Neural progenitor cell (in vitro differentiated cells): ENCODE data around the gene KCNIP1. TPM values are rescaled to one million over a fixed set of nuclear protein-coding genes. Genes with fewer than 3 reads are reported as not detected.

ENCODE experiments used
- DNase-seq: peaks from one replicate; pipeline ENCODE4 v3.0.0-alpha.2; 2016; ENCODE audit warnings: low spot score
- H2AFZ ChIP-seq: fragments of 200-600 bp; sonication (generic); replicated peaks from 2 replicates; pipeline ENCODE4 v1.6.1; 2016; ENCODE audit warnings: antibody characterized with exemption
- H3F3A ChIP-seq: fragments of 200-600 bp; sonication (generic); 2 replicates; pipeline ENCODE4 v1.6.1; 2016; ENCODE audit warnings: antibody characterized with exemption, low read depth
- H3K27ac ChIP-seq: fragments of 200-600 bp; sonication (generic); 2 replicates; pipeline ENCODE4 v1.5.1; 2016; ENCODE audit warnings: mild to moderate bottlenecking
- H3K27me3 ChIP-seq: fragments of 200-600 bp; sonication (generic); 2 replicates; pipeline ENCODE4 v1.6.1; 2016; ENCODE audit warnings: mild to moderate bottlenecking, moderate library complexity
- H3K36me3 ChIP-seq: fragments of 200-600 bp; sonication (generic); 2 replicates; pipeline ENCODE4 v1.5.1; 2016
- H3K4me1 ChIP-seq: fragments of 200-600 bp; sonication (generic); 2 replicates; pipeline ENCODE4 v1.6.1; 2016; ENCODE audit warnings: mixed run types
- H3K4me2 ChIP-seq: fragments of 200-600 bp; sonication (generic); 2 replicates; pipeline ENCODE4 v1.6.1; 2016
- H3K4me3 ChIP-seq: fragments of 200-600 bp; sonication (generic); 2 replicates; pipeline ENCODE4 v1.5.1; 2016
- H3K79me2 ChIP-seq: fragments of 200-600 bp; sonication (generic); 2 replicates; pipeline ENCODE4 v1.6.1; 2016; ENCODE audit warnings: low read depth
- H3K9ac ChIP-seq: fragments of 200-600 bp; sonication (generic); 2 replicates; pipeline ENCODE4 v1.6.1; 2016
- H3K9me3 ChIP-seq: fragments of 200-600 bp; sonication (generic); 2 replicates; pipeline ENCODE4 v1.5.1; 2016; ENCODE audit warnings: low read depth
- H4K20me1 ChIP-seq: fragments of 200-600 bp; sonication (generic); 2 replicates; pipeline ENCODE4 v1.6.1; 2016; ENCODE audit warnings: low read depth
- H3K27ac Mint-ChIP-seq: 3 replicates; pipeline ENCODE4 v1.8.0; 2021; ENCODE audit warnings: mixed read lengths
- H3K27me3 Mint-ChIP-seq: 2 replicates; pipeline ENCODE4 v1.8.0; 2022; ENCODE audit warnings: low read depth, mild to moderate bottlenecking, inconsistent platforms, moderate library complexity, mixed read lengths; ENCODE audit not compliant: insufficient read depth
- H3K36me3 Mint-ChIP-seq: 3 replicates; pipeline ENCODE4 v1.8.0; 2021; ENCODE audit warnings: mixed read lengths
- H3K4me1 Mint-ChIP-seq: 3 replicates; pipeline ENCODE4 v1.8.0; 2021; ENCODE audit warnings: mixed read lengths
- H3K4me3 Mint-ChIP-seq: 3 replicates; pipeline ENCODE4 v1.8.0; 2021; ENCODE audit warnings: mild to moderate bottlenecking, moderate library complexity, mixed read lengths
- H3K9me3 Mint-ChIP-seq: 3 replicates; pipeline ENCODE4 v1.8.0; 2020; ENCODE audit warnings: mixed read lengths
- EZH2 ChIP-seq: fragments of 200-600 bp; sonication (generic); IDR thresholded peaks from 2 replicates; pipeline ENCODE4 v1.6.1; 2017; ENCODE audit warnings: antibody characterized with exemption, mild to moderate bottlenecking, moderate library complexity
- EZH2phosphoT487 ChIP-seq: fragments of 200-600 bp; sonication (generic); IDR thresholded peaks from 2 replicates; pipeline ENCODE4 v1.6.1; 2017; ENCODE audit warnings: antibody characterized with exemption
- total RNA-seq: library from RNA; depleted of rRNA; stranded (reverse); fragments of >200 nt; gene quantifications from 2 replicates; pipeline ENCODE4 v1.2.3, GENCODE V29; 2015; ENCODE audit warnings: low replicate concordance
- TF ChIP-seq, protein P1 (sequence below): fragments of 200-600 bp; sonication (generic); IDR thresholded peaks from 2 replicates; pipeline ENCODE4 v1.5.1; 2017; ENCODE audit warnings: antibody characterized with exemption, mild to moderate bottlenecking

Gene KCNIP1
- total RNA-seq, 1 donor from 2014 or later = 2.8 TPM

DNA sequence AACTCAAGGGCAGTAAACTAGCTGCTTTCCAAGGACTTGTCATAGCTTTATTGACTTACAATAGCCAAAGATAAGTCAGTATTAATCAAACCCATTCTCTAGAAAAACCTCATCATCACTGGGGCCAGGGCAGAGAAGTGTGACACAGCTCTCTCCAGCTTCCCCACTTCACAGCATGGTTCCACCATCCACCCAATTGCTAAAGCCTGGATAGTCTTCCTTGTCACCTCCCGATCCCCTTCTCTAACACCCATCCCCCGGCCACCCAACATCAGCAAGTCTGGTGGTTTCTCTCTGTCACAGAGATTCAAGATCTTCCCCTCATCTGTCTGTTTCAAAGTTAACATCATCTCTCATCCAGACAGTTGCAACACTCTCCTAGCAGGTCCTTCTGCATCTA, 191.1 kb downstream of the KCNIP1 start:
- Histone ChIP-seq H3K4me1 (peaks cover 10% of the 10 kb centered on the region), H3K27me3 (no peaks in the 10 kb centered on the region), H4K20me1 (no peaks in the 10 kb centered on the region), H2AFZ (no peak overlapping the region), H3K9me3 (no peaks in the 10 kb centered on the region), H3K79me2 (no peaks in the 10 kb centered on the region), H3K9ac (no peak overlapping the region), H3K4me2 (no peak overlapping the region), H3K36me3 (no peaks in the 10 kb centered on the region), H3F3A (peaks cover 5% of the 10 kb centered on the region), H3K4me3 (no peak overlapping the region), H3K27ac (no peak overlapping the region)
- Mint-ChIP-seq H3K36me3 (no peaks in the 10 kb centered on the region), H3K27ac (no peak overlapping the region), H3K9me3 (no peaks in the 10 kb centered on the region), H3K4me3 (no peak overlapping the region), H3K27me3 (peaks cover 7% of the 10 kb centered on the region), H3K4me1 (no peaks in the 10 kb centered on the region)
- DNase-seq = no peak
- TF ChIP-seq, protein P1, sequence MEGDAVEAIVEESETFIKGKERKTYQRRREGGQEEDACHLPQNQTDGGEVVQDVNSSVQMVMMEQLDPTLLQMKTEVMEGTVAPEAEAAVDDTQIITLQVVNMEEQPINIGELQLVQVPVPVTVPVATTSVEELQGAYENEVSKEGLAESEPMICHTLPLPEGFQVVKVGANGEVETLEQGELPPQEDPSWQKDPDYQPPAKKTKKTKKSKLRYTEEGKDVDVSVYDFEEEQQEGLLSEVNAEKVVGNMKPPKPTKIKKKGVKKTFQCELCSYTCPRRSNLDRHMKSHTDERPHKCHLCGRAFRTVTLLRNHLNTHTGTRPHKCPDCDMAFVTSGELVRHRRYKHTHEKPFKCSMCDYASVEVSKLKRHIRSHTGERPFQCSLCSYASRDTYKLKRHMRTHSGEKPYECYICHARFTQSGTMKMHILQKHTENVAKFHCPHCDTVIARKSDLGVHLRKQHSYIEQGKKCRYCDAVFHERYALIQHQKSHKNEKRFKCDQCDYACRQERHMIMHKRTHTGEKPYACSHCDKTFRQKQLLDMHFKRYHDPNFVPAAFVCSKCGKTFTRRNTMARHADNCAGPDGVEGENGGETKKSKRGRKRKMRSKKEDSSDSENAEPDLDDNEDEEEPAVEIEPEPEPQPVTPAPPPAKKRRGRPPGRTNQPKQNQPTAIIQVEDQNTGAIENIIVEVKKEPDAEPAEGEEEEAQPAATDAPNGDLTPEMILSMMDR = no peak
- TF ChIP-seq EZH2 (no peak), EZH2phosphoT487 (no peak)

DNA sequence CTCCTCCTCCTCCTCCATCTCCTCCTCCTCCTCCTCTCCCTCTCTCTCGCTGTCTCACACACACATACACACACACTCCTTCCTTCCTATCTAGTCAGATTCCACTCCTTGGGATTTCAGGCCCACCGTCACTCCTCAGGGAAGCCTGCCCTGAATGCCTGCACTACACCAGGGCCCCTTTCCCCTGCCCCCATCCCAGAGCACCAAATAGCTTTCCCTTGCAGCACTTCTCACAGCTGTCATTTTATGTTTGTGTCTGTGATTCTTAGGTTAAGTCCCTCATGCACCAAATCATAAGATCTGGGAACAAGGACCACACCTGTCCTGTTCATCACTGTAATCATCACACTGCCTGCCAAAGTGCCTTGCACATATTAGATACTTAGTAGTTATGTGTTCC, 193.2 kb downstream of the KCNIP1 start:
- Mint-ChIP-seq H3K4me1 (no peaks in the 10 kb centered on the region), H3K27me3 (peaks cover 8% of the 10 kb centered on the region), H3K36me3 (no peaks in the 10 kb centered on the region), H3K4me3 (no peak overlapping the region), H3K9me3 (no peaks in the 10 kb centered on the region), H3K27ac (no peak overlapping the region)
- no peaks in the 10 kb centered on the region for H3K9me3 ChIP-seq
- H3K4me3 ChIP-seq = no peak overlapping the region
- H3K79me2 ChIP-seq = no peaks in the 10 kb centered on the region
- DNase-seq = no peak
- H3K4me2 ChIP-seq = no peak overlapping the region
- H3K4me1 ChIP-seq = peaks cover 4% of the 10 kb centered on the region
- H3F3A ChIP-seq = peaks cover 4% of the 10 kb centered on the region
- H3K27me3 ChIP-seq = no peaks in the 10 kb centered on the region
- no peak overlapping the region for H3K27ac ChIP-seq
- no peak overlapping the region for H2AFZ ChIP-seq
- H3K36me3 ChIP-seq = no peaks in the 10 kb centered on the region
- no peak overlapping the region for H3K9ac ChIP-seq
- H4K20me1 ChIP-seq = no peaks in the 10 kb centered on the region
- TF ChIP-seq EZH2phosphoT487 = no peak
- TF ChIP-seq, protein P1 = no peak
- no peak for TF ChIP-seq EZH2

DNA sequence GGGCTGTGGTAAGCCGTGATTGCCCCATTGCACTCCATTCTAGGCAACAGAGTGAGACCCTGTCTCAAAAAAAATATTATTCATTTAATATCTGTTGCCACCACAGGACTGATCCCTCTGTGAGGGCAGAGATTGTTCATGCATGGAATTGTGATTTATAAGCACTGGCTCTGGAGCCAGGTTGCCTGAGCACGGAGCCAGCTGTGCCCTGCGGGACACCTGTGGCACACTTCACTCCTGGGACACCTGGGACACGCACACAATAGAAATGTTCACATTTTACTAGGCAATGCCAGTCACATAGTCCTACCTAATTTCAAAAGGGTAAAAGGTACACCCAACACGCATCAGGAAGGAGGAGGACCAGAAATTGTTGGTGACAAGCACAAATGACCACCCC, 196.7 kb downstream of the KCNIP1 start:
- no peak overlapping the region for H2AFZ ChIP-seq
- TF ChIP-seq EZH2phosphoT487 (no peak), EZH2 (no peak)
- TF ChIP-seq, protein P1 = no peak
- H3K27me3 Mint-ChIP-seq = peaks cover 10% of the 10 kb centered on the region
- H3K4me2 ChIP-seq = no peak overlapping the region
- DNase-seq = no peak
- H3K79me2 ChIP-seq = no peaks in the 10 kb centered on the region
- H3K27ac Mint-ChIP-seq = no peak overlapping the region
- no peak overlapping the region for H3K27ac ChIP-seq
- H3K9me3 Mint-ChIP-seq = no peaks in the 10 kb centered on the region
- no peaks in the 10 kb centered on the region for H3K36me3 Mint-ChIP-seq
- no peaks in the 10 kb centered on the region for H3K36me3 ChIP-seq
- H3K4me1 ChIP-seq = peaks cover 4% of the 10 kb centered on the region
- no peak overlapping the region for H3K9ac ChIP-seq
- H3K4me3 ChIP-seq = no peak overlapping the region
- no peaks in the 10 kb centered on the region for H4K20me1 ChIP-seq
- no peaks in the 10 kb centered on the region for H3K27me3 ChIP-seq
- peaks cover 4% of the 10 kb centered on the region for H3F3A ChIP-seq
- peaks cover 6% of the 10 kb centered on the region for H3K4me1 Mint-ChIP-seq
- H3K4me3 Mint-ChIP-seq = no peak overlapping the region
- no peaks in the 10 kb centered on the region for H3K9me3 ChIP-seq

DNA sequence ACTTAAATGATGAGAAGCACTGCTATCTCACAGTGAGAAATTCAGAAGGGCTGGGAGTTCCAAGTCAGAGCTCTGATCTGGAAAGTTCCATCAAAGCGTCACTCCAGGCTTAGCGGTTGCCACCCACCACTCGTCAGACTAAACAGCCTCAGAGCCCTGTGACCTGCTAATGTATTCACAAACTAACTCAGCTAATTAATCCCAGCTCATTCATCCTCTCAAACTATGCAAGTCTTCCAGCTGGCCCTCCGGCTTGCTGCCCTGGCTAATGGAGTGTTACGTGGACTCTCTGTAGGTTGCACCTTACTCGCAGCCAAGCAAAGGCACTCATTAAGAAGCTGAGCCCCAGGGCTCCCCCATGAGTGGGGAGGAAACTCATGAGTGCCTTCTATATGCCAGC, 197.5 kb downstream of the KCNIP1 start:
- peaks cover 12% of the 10 kb centered on the region for H3K4me1 Mint-ChIP-seq
- Histone ChIP-seq H4K20me1 (no peaks in the 10 kb centered on the region), H3K27ac (no peak overlapping the region), H3K36me3 (no peaks in the 10 kb centered on the region), H3K4me3 (no peak overlapping the region), H3K4me2 (no peak overlapping the region), H3K4me1 (peaks cover 4% of the 10 kb centered on the region), H3F3A (peaks cover 4% of the 10 kb centered on the region), H3K27me3 (no peaks in the 10 kb centered on the region), H3K9ac (no peak overlapping the region), H2AFZ (no peak overlapping the region), H3K9me3 (no peaks in the 10 kb centered on the region), H3K79me2 (no peaks in the 10 kb centered on the region)
- TF ChIP-seq EZH2phosphoT487 (no peak), EZH2 (no peak)
- TF ChIP-seq, protein P1 = no peak
- H3K9me3 Mint-ChIP-seq = no peaks in the 10 kb centered on the region
- H3K27ac Mint-ChIP-seq = no peak overlapping the region
- H3K4me3 Mint-ChIP-seq = no peak overlapping the region
- H3K27me3 Mint-ChIP-seq = peaks cover 7% of the 10 kb centered on the region
- H3K36me3 Mint-ChIP-seq = no peaks in the 10 kb centered on the region
- peak; percentile 74 for DNase-seq
